Measurements from ENCODE around the gene GPD1L. TPM values are rescaled to one million over a fixed set of nuclear protein-coding genes. Genes with fewer than 3 reads are reported as not detected.
"Not testable (repeated sequence)": the region's sequence is repeated elsewhere in the genome, so short reads cannot be mapped to it uniquely, and the experiment has no call there.

GPD1L gene
- total and polyA plus RNA-seq, 10 of the 15 experiments (the other 5 are each of a cell fraction or from before 2014, with no cell fraction given): 0.77 to 4.8 (median 3.9) TPM

GRCh38 chr3:32189693-32190092 is 83.3 kb downstream of the GPD1L start (continued):
- TF ChIP-seq, protein P1, sequence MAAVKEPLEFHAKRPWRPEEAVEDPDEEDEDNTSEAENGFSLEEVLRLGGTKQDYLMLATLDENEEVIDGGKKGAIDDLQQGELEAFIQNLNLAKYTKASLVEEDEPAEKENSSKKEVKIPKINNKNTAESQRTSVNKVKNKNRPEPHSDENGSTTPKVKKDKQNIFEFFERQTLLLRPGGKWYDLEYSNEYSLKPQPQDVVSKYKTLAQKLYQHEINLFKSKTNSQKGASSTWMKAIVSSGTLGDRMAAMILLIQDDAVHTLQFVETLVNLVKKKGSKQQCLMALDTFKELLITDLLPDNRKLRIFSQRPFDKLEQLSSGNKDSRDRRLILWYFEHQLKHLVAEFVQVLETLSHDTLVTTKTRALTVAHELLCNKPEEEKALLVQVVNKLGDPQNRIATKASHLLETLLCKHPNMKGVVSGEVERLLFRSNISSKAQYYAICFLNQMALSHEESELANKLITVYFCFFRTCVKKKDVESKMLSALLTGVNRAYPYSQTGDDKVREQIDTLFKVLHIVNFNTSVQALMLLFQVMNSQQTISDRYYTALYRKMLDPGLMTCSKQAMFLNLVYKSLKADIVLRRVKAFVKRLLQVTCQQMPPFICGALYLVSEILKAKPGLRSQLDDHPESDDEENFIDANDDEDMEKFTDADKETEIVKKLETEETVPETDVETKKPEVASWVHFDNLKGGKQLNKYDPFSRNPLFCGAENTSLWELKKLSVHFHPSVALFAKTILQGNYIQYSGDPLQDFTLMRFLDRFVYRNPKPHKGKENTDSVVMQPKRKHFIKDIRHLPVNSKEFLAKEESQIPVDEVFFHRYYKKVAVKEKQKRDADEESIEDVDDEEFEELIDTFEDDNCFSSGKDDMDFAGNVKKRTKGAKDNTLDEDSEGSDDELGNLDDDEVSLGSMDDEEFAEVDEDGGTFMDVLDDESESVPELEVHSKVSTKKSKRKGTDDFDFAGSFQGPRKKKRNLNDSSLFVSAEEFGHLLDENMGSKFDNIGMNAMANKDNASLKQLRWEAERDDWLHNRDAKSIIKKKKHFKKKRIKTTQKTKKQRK (IDR thresholded peaks at IDR 0.05; ENCODE audit: low read depth, low read length): no peak
- no peak for TF ChIP-seq FOXK2 (IDR thresholded peaks at IDR 0.05)
- TF ChIP-seq ZBTB40 (IDR thresholded peaks at IDR 0.05; ENCODE audit: borderline replicate concordance): no peak
- TF ChIP-seq TARDBP (IDR thresholded peaks at IDR 0.05; ENCODE audit: borderline replicate concordance): no peak

DNA sequence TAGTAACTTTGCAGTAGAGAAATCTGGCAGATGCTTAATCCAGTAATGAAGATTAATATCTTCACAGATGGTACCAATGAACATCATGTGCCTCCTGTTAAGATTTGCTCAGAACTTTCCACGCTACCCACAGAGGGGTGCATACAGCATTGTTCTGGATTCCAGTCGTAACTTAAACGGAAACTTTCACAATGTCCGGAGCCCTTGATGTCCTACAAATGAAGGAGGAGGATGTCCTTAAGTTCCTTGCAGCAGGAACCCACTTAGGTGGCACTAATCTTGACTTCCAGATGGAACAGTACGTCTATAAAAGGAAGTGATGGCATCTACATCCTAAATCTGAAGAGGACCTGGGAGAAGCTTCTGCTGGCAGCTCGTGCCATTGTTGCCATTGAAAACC is 84.1 kb downstream of the GPD1L start:
- H3K4me2 ChIP-seq (ENCODE audit: control insufficient read depth, insufficient read depth); H3K79me2 ChIP-seq (ENCODE audit: control insufficient read depth, insufficient read depth, low read length); BruUV-seq (replicated peaks); H2AFZ ChIP-seq (ENCODE audit: control insufficient read depth, low read depth, low read length); in situ Hi-C loops (cut with MboI); H3K36me3 ChIP-seq (ENCODE audit: control insufficient read depth in 2 of 2, insufficient read depth in 2 of 2, low read length in 1 of 2); H3K4me3 ChIP-seq; H3K4me1 ChIP-seq (ENCODE audit: control insufficient read depth, insufficient read depth, low read length); SMC1A ChIA-PET (ENCODE audit: uncharacterized antibody, unreplicated experiment); ATAC-seq; H3K9me3 ChIP-seq (replicated peaks; ENCODE audit: control insufficient read depth, insufficient read depth, low read length); RAD21 ChIA-PET (ENCODE audit: unreplicated experiment); CTCF ChIA-PET; intact Hi-C loops (cut with micrococcal nuclease; ENCODE audit: unreplicated experiment); FAIRE-seq; DNase-seq (ENCODE audit: low read depth, low spot score); H3K27ac ChIP-seq (ENCODE audit: control insufficient read depth, insufficient read depth); H3K27me3 ChIP-seq (replicated peaks in 1 of 2; ENCODE audit: control insufficient read depth in 2 of 2, insufficient read depth in 2 of 2, low read length in 1 of 2); POLR2A ChIA-PET; H3K9ac ChIP-seq (ENCODE audit: control insufficient read depth, insufficient read depth, low read length); H4K20me1 ChIP-seq (ENCODE audit: control insufficient read depth, insufficient read depth): not testable (repeated sequence)
- WGBS (ENCODE audit: insufficient coverage, insufficient replicate concordance, low lambda C conversion rate, missing lambda C conversion rate): 8% methylated on average over 6 of the region's 6 CpGs

All from GM12878 (cell line).